Measurements from ENCODE around the gene AQR.

DNA sequence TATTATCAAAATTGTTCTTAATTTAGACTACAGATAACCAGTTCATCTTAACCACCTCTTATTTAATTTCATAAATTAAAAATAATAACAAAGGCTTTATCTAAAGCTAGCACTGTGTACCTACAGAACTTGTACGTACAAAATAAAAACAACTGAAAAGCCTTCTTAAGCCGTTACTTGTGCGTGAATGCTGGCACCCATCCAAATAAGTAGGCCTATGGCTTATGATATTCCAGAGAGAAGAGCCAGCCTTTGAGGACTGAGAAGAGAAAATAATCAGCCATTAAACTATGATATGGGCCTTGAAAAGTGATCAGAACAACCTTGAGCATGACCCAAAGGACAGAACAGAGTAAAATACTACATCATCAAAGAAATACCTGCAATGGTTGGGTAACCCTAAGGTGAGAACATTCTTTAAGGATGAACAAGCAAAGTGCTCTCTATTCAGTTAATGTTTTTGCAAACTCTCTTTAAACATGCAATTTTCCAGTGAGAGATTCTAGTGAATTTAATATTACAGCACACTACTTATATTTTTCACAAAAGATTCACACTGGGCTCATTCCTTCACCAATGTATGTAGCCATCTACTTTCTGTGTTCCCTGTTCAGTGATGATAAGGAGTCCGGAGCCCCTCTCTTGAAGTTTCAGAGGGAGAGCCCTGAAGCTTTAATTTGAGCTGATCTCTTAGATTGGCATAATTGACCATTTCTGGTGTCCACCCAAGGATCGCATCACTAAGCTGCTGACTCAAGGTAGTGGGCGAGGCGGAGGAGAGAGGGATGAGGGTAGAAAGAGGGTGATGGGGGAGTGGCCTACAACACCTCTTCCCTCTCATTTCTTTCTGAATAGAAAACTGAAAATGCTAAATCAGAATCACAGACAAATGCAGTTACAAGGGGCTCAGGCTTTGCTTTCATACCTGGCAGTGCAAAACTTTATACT lies 166.5 kb downstream of the AQR start:
- no peak for TF ChIP-seq POLR2AphosphoS5 (IDR thresholded peaks at IDR 0.05)
- no peak for TF ChIP-seq RAD21 (conservative IDR thresholded peaks at IDR 0.05)
- TF ChIP-seq, protein P1, sequence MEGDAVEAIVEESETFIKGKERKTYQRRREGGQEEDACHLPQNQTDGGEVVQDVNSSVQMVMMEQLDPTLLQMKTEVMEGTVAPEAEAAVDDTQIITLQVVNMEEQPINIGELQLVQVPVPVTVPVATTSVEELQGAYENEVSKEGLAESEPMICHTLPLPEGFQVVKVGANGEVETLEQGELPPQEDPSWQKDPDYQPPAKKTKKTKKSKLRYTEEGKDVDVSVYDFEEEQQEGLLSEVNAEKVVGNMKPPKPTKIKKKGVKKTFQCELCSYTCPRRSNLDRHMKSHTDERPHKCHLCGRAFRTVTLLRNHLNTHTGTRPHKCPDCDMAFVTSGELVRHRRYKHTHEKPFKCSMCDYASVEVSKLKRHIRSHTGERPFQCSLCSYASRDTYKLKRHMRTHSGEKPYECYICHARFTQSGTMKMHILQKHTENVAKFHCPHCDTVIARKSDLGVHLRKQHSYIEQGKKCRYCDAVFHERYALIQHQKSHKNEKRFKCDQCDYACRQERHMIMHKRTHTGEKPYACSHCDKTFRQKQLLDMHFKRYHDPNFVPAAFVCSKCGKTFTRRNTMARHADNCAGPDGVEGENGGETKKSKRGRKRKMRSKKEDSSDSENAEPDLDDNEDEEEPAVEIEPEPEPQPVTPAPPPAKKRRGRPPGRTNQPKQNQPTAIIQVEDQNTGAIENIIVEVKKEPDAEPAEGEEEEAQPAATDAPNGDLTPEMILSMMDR (IDR thresholded peaks at IDR 0.05; ENCODE audit: poor library complexity, severe bottlenecking): no peak
- TF ChIP-seq TAF1 (IDR thresholded peaks at IDR 0.05; ENCODE audit: low read depth): no peak
- TF ChIP-seq EZH2 (IDR thresholded peaks at IDR 0.05; ENCODE audit: borderline replicate concordance, insufficient read depth, low read length, poor library complexity, severe bottlenecking): no peak
- TF ChIP-seq, protein P2, sequence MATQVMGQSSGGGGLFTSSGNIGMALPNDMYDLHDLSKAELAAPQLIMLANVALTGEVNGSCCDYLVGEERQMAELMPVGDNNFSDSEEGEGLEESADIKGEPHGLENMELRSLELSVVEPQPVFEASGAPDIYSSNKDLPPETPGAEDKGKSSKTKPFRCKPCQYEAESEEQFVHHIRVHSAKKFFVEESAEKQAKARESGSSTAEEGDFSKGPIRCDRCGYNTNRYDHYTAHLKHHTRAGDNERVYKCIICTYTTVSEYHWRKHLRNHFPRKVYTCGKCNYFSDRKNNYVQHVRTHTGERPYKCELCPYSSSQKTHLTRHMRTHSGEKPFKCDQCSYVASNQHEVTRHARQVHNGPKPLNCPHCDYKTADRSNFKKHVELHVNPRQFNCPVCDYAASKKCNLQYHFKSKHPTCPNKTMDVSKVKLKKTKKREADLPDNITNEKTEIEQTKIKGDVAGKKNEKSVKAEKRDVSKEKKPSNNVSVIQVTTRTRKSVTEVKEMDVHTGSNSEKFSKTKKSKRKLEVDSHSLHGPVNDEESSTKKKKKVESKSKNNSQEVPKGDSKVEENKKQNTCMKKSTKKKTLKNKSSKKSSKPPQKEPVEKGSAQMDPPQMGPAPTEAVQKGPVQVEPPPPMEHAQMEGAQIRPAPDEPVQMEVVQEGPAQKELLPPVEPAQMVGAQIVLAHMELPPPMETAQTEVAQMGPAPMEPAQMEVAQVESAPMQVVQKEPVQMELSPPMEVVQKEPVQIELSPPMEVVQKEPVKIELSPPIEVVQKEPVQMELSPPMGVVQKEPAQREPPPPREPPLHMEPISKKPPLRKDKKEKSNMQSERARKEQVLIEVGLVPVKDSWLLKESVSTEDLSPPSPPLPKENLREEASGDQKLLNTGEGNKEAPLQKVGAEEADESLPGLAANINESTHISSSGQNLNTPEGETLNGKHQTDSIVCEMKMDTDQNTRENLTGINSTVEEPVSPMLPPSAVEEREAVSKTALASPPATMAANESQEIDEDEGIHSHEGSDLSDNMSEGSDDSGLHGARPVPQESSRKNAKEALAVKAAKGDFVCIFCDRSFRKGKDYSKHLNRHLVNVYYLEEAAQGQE (IDR thresholded peaks at IDR 0.05; ENCODE audit: borderline replicate concordance): no peak
- TF ChIP-seq MXI1 (conservative IDR thresholded peaks at IDR 0.05; ENCODE audit: poor library complexity, severe bottlenecking): no peak

All from neural cell (in vitro differentiated cells).